Vein endothelial cell (primary cell): ENCODE results near the gene WFS1. TPM values are rescaled to one million over a fixed set of nuclear protein-coding genes. Genes with fewer than 3 reads are reported as not detected.

ENCODE experiments used
- total RNA-seq: library from RNA; depleted of rRNA; stranded (reverse); fragments of >200 nt; gene quantifications from 2 replicates; pipeline ENCODE4 v1.2.3, GENCODE V29; 2012

WFS1 gene, protein sequence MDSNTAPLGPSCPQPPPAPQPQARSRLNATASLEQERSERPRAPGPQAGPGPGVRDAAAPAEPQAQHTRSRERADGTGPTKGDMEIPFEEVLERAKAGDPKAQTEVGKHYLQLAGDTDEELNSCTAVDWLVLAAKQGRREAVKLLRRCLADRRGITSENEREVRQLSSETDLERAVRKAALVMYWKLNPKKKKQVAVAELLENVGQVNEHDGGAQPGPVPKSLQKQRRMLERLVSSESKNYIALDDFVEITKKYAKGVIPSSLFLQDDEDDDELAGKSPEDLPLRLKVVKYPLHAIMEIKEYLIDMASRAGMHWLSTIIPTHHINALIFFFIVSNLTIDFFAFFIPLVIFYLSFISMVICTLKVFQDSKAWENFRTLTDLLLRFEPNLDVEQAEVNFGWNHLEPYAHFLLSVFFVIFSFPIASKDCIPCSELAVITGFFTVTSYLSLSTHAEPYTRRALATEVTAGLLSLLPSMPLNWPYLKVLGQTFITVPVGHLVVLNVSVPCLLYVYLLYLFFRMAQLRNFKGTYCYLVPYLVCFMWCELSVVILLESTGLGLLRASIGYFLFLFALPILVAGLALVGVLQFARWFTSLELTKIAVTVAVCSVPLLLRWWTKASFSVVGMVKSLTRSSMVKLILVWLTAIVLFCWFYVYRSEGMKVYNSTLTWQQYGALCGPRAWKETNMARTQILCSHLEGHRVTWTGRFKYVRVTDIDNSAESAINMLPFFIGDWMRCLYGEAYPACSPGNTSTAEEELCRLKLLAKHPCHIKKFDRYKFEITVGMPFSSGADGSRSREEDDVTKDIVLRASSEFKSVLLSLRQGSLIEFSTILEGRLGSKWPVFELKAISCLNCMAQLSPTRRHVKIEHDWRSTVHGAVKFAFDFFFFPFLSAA
- 47.0 and 47.9 TPM in 2 replicates for total RNA-seq

DNA sequence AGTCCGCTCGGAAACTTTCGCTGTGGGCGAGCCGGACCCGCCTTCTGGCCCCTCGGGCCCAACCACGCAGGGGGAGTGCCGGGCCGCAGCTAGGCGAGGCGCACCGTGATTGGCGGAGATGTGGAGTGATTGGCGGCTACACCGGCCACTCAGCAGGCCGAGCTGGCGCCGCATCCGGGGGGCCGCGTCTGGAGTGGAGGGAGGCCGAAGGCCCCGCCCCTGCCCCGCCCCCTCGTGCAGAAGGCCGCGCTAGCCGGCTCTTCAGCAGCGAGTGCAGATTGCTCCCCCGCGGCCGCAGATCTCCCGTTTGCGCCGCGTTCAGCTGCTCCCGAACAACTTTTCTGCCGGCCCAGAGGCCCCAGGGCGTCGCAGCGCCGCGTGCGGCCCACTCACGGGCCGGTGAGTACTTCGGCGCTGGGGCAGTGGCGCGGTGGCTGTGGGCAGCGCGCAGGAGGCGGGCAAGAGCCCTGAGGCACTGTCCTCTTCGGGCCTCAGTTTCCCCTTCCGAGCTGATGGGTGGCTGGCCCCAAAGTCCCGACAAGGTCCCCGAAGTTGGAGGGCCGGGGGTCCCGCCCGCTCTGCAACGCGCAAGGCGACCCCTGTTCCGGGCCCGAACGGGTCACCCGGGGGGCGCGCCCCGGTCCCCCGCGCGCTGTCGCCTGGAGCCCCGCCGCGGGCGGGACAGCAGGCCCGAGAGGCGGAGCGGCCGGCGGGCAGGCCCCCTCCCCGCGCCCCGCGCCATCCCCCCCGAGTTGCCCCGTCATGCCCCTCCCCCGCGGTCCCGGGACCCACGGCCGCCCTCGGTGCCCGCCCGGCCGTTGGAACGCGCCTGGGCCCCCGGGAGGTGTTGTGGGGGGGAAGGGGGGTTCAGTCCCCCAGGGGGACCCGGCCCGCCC, at the start of gene WFS1:
Gene WFS1, plus strand, starts transcription at position 235 of the 896 bp plus-strand sequence. CDS start 7,606 bp downstream, outside the sequence.

Other genes starting within 250 kb of the WFS1 start
- not detected in 2 replicates for gene JAKMIP1, start 69.3 kb upstream of the WFS1 start, total RNA-seq
- 0.10 and 0.33 TPM in 2 replicates for gene PPP2R2C, start 202.8 kb downstream of the WFS1 start, total RNA-seq